ENCODE data around the gene CLIP4.

- no peak for TF ChIP-seq EZH2phosphoT487 (IDR thresholded peaks at IDR 0.05; ENCODE audit: borderline replicate concordance, low read length)
- TF ChIP-seq EZH2 (IDR thresholded peaks at IDR 0.05; ENCODE audit: low read length, unreplicated experiment): no peak
Measured at GRCh38 chr2:29114586-29114945, 649 bp upstream of the CLIP4 start.
